Activated T-helper 1 cell treated with anti-CD3 and anti-CD28 coated beads, Interleukin-12 subunit alpha, Interleukin-12 subunit beta, Interleukin-2, Interleukin-4 antibody, amounts not matched to agents 30 ng/mL and 10 ng/mL and 1 ng/mL, durations not matched to agents 14 hours and 24 hours and 36 hours (primary cell): ENCODE results near the gene SCAMP2. TPM values are rescaled to one million over a fixed set of nuclear protein-coding genes. Genes with fewer than 3 reads are reported as not detected.
A peak's percentile ranks its signal among the peaks of the same experiment; 100 is the strongest.

Source experiments
- DNase-seq: peaks from one replicate; pipeline ENCODE4 v3.0.0; 2021; ENCODE audit warnings: low spot score
- H3K27ac Mint-ChIP-seq: one replicate; pipeline ENCODE4 v1.8.0; 2021; ENCODE audit warnings: mild to moderate bottlenecking, mixed read lengths
- H3K27me3 Mint-ChIP-seq: one replicate; pipeline ENCODE4 v1.8.0; 2022; ENCODE audit warnings: mild to moderate bottlenecking, moderate library complexity, mixed read lengths; ENCODE audit not compliant: insufficient read depth
- H3K36me3 Mint-ChIP-seq: one replicate; pipeline ENCODE4 v1.8.0; 2021; ENCODE audit warnings: low read depth, mixed read lengths
- H3K4me1 Mint-ChIP-seq: one replicate; pipeline ENCODE4 v1.8.0; 2021; ENCODE audit warnings: low read depth, mixed read lengths
- H3K4me3 Mint-ChIP-seq: one replicate; pipeline ENCODE4 v1.8.0; 2021; ENCODE audit warnings: mild to moderate bottlenecking, moderate library complexity, mixed read lengths
- H3K9me3 Mint-ChIP-seq: one replicate; pipeline ENCODE4 v1.8.0; 2021; ENCODE audit warnings: mixed read lengths
- intact Hi-C: fragments of 100-400 bp; cut with micrococcal nuclease; formaldehyde crosslinking; loops from one replicate; pipeline ENCODE4 v1.15.1; 2024
- total RNA-seq: library from RNA; stranded (reverse); gene quantifications from 2 replicates; pipeline ENCODE4 v1.2.3, GENCODE V29; 2022

The SCAMP2 gene
- total RNA-seq, 1 donor from 2014 or later = 93.7 TPM

DNA sequence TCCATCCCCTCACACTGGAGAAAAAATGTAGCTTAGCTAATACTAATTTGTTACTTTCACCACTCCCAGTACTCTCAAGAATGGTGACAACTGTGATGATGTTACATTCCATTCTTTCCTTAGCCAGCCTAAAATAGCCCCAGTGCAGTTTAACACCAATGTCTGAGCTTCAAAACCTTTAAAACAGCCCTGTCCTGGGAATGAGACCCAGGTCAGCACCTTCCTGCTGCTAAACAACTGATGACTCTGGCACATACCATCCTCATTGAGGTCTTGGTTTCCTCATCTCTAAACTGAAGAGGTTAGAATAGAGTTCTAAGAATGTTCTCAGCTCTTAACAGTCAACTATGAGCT lies 3.8 kb downstream of the SCAMP2 start:
- Mint-ChIP-seq H3K4me1 (peaks cover 67% of the 10 kb centered on the region), H3K9me3 (no peaks in the 10 kb centered on the region), H3K27me3 (no peaks in the 10 kb centered on the region), H3K4me3 (peak overlapping the region; percentile 97), H3K36me3 (peaks cover 27% of the 10 kb centered on the region), H3K27ac (peak overlapping the region; percentile 94)
- intact Hi-C loops = no loop called here
- no peak for DNase-seq

DNA sequence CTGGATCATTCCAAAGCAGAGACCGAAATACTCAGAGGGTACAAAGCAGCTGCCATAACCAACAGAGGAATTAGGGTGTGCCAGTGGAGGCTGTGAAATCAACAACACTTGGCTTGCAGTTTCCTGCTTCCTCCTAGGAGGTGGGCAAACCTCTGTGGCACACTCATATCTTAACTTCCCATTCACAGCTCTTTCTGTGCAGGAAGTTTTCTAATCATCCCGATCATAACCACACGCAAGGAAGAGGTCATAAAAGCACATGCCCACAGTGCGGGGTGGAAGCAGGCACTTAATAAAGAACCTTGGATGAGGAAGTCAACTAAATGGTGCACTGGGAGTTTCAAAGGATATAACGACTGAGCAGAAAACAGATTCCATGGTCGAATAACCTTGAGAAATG lies 5.1 kb downstream of the SCAMP2 start:
- H3K36me3 Mint-ChIP-seq = peaks cover 33% of the 10 kb centered on the region
- peak overlapping the region; percentile 79 for H3K27ac Mint-ChIP-seq
- no peak for DNase-seq
- peak overlapping the region; percentile 72 for H3K4me3 Mint-ChIP-seq
- intact Hi-C loops = no loop called here
- no peaks in the 10 kb centered on the region for H3K9me3 Mint-ChIP-seq
- H3K4me1 Mint-ChIP-seq = peaks cover 76% of the 10 kb centered on the region
- H3K27me3 Mint-ChIP-seq = no peaks in the 10 kb centered on the region

DNA sequence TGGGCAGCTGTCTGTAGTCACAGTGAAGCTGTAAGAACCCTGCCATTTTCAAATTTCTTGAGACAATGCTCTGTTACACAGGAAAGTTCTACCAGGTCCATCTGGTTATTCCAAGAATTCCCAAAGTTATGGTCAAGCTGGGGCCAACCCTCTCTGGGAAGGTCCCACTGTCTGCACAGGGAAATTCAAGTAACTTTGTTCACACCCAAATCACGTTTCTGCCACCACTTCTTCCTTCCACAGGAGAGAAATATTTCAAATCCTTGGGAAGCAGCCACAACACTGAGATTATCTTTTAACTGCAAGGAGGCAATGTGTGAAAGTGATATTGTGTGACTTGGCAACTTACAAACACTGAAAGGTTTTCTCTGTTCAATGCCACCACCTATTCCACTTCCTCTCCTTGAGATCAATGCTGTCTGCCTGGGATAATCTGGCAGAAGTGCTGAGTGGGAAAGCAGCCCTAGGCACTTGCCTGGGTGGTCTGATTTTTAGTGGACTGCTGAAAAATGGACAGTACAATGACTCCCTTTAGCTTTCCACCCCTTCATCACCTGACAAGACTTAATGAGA lies 5.6 kb downstream of the SCAMP2 start:
- Mint-ChIP-seq H3K27ac (peak overlapping the region; percentile 79), H3K36me3 (peaks cover 29% of the 10 kb centered on the region), H3K4me1 (peaks cover 72% of the 10 kb centered on the region), H3K4me3 (peak overlapping the region; percentile 72), H3K27me3 (no peaks in the 10 kb centered on the region), H3K9me3 (no peaks in the 10 kb centered on the region)
- DNase-seq = no peak
- intact Hi-C loops = no loop called here

DNA sequence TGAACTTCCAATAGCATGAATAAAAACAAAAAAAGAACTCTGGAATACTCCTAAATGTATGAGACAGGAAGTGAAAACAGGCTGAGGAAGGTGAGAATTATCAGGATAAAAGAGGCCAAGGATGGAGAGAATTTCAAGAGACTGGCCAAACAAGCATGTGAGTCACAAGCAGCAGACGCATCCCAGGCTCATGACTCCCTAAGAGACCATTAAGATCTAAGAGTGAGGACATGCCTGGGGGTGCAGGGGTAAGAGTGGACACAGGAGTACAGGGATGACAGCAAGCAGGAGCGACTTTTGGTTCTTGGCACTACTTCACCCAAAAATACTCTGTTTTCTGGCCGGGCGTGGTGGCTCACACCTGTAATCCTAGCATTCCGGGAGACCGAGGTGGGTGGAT lies 7.1 kb downstream of the SCAMP2 start:
- H3K4me3 Mint-ChIP-seq = no peak overlapping the region
- H3K36me3 Mint-ChIP-seq = peaks cover 27% of the 10 kb centered on the region
- peak overlapping the region; percentile 13 for H3K27ac Mint-ChIP-seq

DNA sequence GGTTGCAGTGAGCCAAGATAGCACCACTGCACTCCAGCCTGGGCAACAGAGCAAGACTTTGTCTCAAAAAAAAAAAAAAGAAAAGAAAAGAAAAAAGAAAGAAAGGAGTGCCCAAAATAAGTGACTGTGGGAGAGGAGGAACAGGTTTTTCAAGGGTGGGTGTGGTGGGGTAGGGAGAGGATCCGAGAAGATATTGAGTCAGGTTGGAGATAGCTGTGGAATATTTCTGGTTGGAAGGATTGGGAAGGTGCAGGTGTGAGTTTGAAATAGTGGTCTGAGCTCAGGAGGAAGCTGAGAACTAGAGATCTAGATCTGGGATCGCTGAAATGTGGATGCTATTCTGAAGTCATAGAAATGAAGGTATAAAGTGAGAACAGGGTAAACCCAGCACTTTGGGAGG lies 7.8 kb downstream of the SCAMP2 start:
- DNase-seq = no peak
- no peak overlapping the region for H3K4me3 Mint-ChIP-seq
- H3K9me3 Mint-ChIP-seq = no peaks in the 10 kb centered on the region
- peak overlapping the region; percentile 64 for H3K27ac Mint-ChIP-seq
- H3K4me1 Mint-ChIP-seq = peaks cover 60% of the 10 kb centered on the region
- intact Hi-C loops = no loop called here
- H3K27me3 Mint-ChIP-seq = no peaks in the 10 kb centered on the region
- peaks cover 27% of the 10 kb centered on the region for H3K36me3 Mint-ChIP-seq

More for the DNA sequence above, 7.1 kb downstream of the SCAMP2 start:
- no peaks in the 10 kb centered on the region for H3K9me3 Mint-ChIP-seq
- intact Hi-C loops = no loop called here
- no peaks in the 10 kb centered on the region for H3K27me3 Mint-ChIP-seq
- H3K4me1 Mint-ChIP-seq = peaks cover 67% of the 10 kb centered on the region
- no peak for DNase-seq

DNA sequence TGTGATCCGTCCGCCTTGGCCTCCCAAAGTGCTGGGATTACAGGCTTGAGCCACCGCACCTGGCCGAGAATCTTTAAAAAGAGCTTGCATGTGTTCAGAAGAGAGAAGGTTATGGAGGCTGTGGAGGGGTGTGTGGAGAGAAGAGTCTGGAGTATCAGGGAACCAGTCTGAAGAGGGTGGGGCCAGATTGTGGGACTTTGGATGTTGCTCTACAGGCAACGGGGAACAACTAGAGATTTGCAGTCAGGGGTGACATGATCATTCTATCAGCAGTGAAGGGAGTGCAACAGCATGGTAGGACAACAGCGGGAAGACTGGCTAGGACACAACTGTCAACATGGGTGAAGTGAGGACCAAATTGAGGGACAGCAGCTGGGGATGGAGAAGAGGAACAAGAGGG lies 8.9 kb downstream of the SCAMP2 start:
- peak overlapping the region; percentile 4 for H3K27ac Mint-ChIP-seq
- H3K4me1 Mint-ChIP-seq = peaks cover 50% of the 10 kb centered on the region

DNA sequence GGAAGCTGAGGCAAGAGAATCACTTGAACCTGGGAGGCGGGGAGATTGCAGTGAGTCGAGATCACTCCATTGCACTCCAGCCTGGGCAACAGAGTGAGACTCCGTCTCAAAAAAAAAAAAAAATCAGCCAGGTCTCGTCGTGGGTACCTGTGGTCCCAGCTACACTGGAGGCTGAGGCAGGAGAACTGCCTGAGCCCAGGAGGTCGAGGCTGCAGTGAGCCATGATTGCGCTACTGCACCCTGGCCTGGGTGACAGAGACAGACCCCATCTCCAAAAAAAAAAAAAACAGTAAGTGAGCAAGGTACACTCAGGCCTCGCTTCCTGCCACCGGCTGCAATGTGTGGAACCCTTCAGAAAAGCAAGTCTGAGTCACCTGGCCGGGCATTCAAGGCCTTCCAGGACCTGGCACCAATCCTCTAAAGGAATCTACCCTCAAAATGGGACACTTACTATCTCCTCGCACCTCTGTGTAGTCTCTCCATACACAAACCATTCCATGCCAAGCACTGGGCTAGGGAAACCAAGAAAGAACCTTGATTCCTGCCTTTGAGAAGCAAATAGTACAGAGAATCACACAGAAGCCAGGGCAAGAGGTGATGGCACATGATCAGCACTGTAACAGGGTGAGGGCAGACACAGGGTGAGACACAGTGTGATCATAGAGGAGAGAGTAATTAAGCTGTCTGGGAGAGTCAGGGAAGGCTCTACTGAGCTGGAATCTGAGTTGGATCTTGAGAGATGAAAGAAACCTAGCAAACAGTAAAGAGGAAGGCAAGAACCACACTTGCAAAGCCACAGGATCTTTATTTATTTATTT lies 9.7 kb downstream of the SCAMP2 start:
- no peak for DNase-seq
- H3K9me3 Mint-ChIP-seq = no peaks in the 10 kb centered on the region
- H3K27me3 Mint-ChIP-seq = no peaks in the 10 kb centered on the region
- H3K4me1 Mint-ChIP-seq = peaks cover 53% of the 10 kb centered on the region
- H3K36me3 Mint-ChIP-seq = peaks cover 24% of the 10 kb centered on the region
- peak overlapping the region; percentile 1 for H3K4me3 Mint-ChIP-seq
- H3K27ac Mint-ChIP-seq = peak overlapping the region; percentile 64
- intact Hi-C loops = no loop called here

More for the DNA sequence above, 8.9 kb downstream of the SCAMP2 start:
- H3K9me3 Mint-ChIP-seq = no peaks in the 10 kb centered on the region
- no peak overlapping the region for H3K4me3 Mint-ChIP-seq
- peaks cover 24% of the 10 kb centered on the region for H3K36me3 Mint-ChIP-seq
- intact Hi-C loops = no loop called here
- no peak for DNase-seq
- H3K27me3 Mint-ChIP-seq = no peaks in the 10 kb centered on the region

DNA sequence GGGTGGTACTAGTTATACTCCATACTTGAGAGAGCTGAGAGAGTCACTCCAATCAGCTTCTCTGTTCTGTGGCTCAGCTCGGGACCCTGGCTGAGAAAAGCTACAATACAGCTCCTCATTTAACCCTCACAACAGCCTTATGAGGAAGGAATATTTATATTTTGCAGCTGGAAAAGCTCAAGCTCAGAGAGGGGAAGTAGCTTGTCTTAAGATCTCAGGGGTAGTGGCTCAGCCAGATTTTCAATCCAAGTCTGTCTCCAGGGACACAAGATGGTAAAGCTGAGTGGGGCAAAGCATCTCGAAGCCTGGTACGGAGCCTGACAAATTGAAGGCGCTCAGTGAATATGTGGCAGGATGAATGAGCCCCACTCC lies 14.8 kb downstream of the SCAMP2 start:
- Mint-ChIP-seq H3K9me3 (no peaks in the 10 kb centered on the region), H3K4me1 (peaks cover 32% of the 10 kb centered on the region), H3K36me3 (peaks cover 8% of the 10 kb centered on the region), H3K4me3 (no peak overlapping the region), H3K27ac (peak overlapping the region; percentile 82), H3K27me3 (no peaks in the 10 kb centered on the region)
- DNase-seq = no peak
- intact Hi-C loops = no loop called here

DNA sequence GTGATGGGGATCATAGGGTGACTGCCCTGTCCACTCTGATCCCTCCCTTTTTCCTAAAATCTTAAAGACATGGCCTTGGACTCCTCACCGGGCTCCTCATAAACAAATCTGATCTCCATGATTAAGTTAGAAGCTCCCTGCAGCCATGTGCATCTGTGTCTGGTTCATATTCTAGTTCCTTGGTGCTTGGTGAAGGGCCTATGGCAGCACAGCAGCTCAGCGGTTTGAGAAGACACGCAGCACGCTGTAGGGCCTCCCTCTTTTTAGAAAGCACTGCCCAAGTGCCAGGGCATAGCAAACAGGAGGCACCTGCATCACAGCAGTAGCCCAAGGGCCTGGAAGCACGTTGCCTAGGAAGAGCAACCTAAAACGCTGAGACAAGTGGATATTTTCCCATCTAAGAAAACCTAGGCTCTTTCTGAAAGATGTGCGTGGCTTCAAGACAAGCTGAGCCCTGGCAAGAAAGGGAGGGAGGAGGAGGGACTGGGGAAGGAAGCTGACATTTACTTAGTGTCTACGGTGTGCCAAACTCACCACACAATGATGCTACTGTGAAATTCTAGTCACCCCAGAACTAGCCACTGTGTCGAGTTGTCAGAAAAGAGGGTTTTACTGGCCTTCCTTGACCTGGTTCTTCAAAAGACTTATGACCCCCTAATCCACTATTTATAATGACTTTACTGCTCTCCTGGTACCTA lies 15.3 kb downstream of the SCAMP2 start:
- no peak overlapping the region for H3K4me3 Mint-ChIP-seq
- H3K36me3 Mint-ChIP-seq = peaks cover 11% of the 10 kb centered on the region
- DNase-seq = no peak
- peak overlapping the region; percentile 82 for H3K27ac Mint-ChIP-seq
- H3K27me3 Mint-ChIP-seq = no peaks in the 10 kb centered on the region
- intact Hi-C loops = no loop called here
- no peaks in the 10 kb centered on the region for H3K9me3 Mint-ChIP-seq
- peaks cover 34% of the 10 kb centered on the region for H3K4me1 Mint-ChIP-seq

DNA sequence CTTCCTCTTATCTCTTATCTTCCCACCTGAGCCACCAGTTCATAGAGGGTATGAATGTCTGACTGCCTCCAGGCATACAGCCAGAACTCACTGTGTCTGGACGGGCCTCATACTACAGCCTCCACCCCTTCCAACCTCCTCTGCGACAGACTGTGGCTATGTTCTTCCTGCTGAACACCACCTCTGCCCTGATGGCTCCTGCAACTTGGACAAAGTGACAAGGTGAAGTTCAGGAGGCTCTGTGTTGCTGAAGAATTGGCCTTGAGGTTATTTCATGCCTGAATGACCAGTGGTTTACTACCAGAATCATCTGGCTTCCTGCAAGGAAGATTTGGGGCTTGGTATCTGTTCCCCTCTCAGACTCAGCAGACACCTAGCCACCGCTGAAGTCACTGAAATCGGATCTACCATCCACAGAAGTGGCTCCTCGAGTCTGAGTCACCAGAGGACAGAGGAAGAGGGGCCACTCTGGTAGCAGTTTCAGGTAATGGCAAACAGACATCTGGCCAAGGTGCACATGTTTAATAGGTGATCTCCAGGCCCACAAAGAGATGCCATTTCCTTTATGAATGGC lies 16.0 kb downstream of the SCAMP2 start:
- H3K27me3 Mint-ChIP-seq = no peaks in the 10 kb centered on the region
- no peak overlapping the region for H3K4me3 Mint-ChIP-seq
- no peaks in the 10 kb centered on the region for H3K9me3 Mint-ChIP-seq
- H3K27ac Mint-ChIP-seq = peak overlapping the region; percentile 81
- peaks cover 34% of the 10 kb centered on the region for H3K4me1 Mint-ChIP-seq
- peaks cover 14% of the 10 kb centered on the region for H3K36me3 Mint-ChIP-seq
- intact Hi-C loops = no loop called here
- no peak for DNase-seq

DNA sequence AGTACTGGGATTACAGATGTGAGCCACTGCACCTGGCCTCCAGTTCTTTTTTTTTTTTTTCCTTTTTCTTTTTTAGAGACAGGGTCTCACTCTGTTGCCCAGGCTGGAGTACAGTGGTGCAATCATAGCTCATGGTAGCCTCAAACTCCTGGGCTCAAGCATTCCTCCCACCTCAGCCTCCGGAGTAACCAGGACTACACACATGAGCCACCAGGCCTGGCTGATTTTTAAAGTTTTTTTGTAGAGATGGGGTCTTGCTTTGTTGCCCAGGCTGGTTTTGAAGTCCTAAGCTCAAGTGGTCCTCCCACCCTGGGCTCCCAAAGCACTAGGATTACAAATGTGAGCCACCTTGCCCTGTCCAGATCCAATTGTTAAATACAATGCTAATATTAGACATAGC lies 16.6 kb downstream of the SCAMP2 start:
- Mint-ChIP-seq H3K27me3 (no peaks in the 10 kb centered on the region), H3K4me1 (peaks cover 34% of the 10 kb centered on the region), H3K36me3 (peaks cover 14% of the 10 kb centered on the region), H3K9me3 (no peaks in the 10 kb centered on the region), H3K27ac (peak overlapping the region; percentile 40), H3K4me3 (no peak overlapping the region)
- intact Hi-C loops = no loop called here
- no peak for DNase-seq

DNA sequence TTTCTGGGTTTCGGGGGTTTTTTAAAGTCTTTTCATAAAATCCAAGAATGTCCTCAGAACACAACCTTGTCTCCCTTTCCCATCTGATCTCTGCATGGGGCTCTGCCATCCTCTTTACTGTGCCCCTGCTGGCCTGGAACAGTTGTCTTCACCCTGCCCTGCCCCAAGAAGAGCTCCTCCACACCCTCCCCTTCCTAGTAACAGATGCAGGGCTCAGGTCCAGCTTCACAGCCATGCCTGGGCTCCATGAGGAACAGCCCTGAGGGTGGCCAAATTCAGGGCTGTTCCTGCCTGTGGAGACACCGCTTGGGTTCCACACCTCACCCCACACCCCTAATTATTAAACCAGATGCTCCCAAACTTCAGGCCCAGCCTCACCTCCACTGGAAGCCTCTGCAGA lies 17.3 kb downstream of the SCAMP2 start:
- peaks cover 17% of the 10 kb centered on the region for H3K36me3 Mint-ChIP-seq
- intact Hi-C loops = no loop called here
- H3K9me3 Mint-ChIP-seq = no peaks in the 10 kb centered on the region
- H3K4me1 Mint-ChIP-seq = peaks cover 34% of the 10 kb centered on the region
- no peak overlapping the region for H3K4me3 Mint-ChIP-seq
- peak overlapping the region; percentile 29 for H3K27ac Mint-ChIP-seq
- H3K27me3 Mint-ChIP-seq = no peaks in the 10 kb centered on the region
- DNase-seq = no peak

DNA sequence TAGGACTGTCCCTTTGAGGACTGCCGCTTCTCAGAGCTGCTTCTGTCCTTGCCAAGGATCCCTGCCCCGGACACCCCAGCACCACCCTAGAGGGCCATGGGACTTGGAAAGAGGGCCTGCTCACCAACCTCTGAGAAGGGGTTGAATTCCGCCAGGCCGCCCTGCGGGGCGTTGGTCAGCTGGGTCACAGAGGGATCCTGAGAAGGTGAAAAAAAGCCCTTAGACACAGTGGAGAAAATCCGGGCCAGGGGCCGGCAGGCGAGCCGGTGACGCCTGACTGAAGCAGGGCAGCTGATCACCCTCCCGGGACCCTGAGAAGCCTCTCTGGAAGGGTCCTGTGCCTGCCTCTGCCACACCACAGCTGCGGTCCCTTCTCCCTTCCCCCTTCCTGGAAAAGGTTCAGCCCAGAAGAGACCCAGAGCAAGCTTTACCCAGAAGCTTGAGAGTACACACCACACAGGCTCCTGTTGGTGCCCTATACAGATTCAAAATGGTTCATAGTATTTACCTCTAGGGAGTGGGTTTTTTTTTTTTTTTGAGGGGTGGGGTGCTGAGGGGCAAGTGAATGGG lies 18.6 kb downstream of the SCAMP2 start:
- H3K27me3 Mint-ChIP-seq = no peaks in the 10 kb centered on the region
- DNase-seq = no peak
- H3K9me3 Mint-ChIP-seq = no peaks in the 10 kb centered on the region
- intact Hi-C loops = no loop called here
- no peak overlapping the region for H3K27ac Mint-ChIP-seq
- H3K36me3 Mint-ChIP-seq = peaks cover 21% of the 10 kb centered on the region
- H3K4me3 Mint-ChIP-seq = no peak overlapping the region
- H3K4me1 Mint-ChIP-seq = peaks cover 34% of the 10 kb centered on the region
